Fibroblast of pulmonary artery (primary cell): ENCODE data around the gene APBB2.

Experiments used
- DNase-seq: peaks from one replicate; pipeline ENCODE4 v3.0.0-alpha.2; 2010; ENCODE audit warnings: low read depth
- H3K4me3 ChIP-seq: replicated peaks from 2 replicates; pipeline ENCODE4 v1.5.1; 2011; ENCODE audit warnings: low read depth, mild to moderate bottlenecking, control low read depth, low read length, moderate library complexity
- TF ChIP-seq, protein P1 (sequence below): IDR thresholded peaks from 2 replicates; pipeline ENCODE4 v1.5.1; 2011; ENCODE audit warnings: mild to moderate bottlenecking, control low read depth, low read length, inconsistent platforms; ENCODE audit errors: missing control alignments

The APBB2 gene

GRCh38 chr4:41012293-41012692 is 202.0 kb downstream of the APBB2 start:
- H3K4me3 ChIP-seq: no peak overlapping the region
- TF ChIP-seq, protein P1, sequence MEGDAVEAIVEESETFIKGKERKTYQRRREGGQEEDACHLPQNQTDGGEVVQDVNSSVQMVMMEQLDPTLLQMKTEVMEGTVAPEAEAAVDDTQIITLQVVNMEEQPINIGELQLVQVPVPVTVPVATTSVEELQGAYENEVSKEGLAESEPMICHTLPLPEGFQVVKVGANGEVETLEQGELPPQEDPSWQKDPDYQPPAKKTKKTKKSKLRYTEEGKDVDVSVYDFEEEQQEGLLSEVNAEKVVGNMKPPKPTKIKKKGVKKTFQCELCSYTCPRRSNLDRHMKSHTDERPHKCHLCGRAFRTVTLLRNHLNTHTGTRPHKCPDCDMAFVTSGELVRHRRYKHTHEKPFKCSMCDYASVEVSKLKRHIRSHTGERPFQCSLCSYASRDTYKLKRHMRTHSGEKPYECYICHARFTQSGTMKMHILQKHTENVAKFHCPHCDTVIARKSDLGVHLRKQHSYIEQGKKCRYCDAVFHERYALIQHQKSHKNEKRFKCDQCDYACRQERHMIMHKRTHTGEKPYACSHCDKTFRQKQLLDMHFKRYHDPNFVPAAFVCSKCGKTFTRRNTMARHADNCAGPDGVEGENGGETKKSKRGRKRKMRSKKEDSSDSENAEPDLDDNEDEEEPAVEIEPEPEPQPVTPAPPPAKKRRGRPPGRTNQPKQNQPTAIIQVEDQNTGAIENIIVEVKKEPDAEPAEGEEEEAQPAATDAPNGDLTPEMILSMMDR: no peak
- peak; percentile 42 for DNase-seq

DNA sequence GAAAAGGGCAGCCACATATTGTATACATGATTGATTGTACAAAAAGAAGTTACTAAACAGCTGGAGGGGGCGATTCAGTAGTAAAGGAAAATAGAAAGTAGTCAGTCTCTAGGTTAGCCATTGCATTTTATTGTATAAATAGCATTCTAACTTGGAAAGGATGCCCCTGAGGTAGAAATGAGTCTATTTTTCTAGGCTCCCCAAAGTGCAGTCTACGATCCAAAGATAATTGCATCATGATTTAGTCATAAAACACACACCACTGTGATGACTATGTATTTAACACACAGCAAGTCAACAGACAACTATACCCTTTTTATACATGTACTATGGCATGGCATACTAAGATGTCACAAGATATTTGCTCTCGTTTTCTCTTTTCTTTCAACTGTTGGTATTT is 204.9 kb downstream of the APBB2 start:
- TF ChIP-seq, protein P1: no peak
- no peak overlapping the region for H3K4me3 ChIP-seq
- peak; percentile 35 for DNase-seq

DNA sequence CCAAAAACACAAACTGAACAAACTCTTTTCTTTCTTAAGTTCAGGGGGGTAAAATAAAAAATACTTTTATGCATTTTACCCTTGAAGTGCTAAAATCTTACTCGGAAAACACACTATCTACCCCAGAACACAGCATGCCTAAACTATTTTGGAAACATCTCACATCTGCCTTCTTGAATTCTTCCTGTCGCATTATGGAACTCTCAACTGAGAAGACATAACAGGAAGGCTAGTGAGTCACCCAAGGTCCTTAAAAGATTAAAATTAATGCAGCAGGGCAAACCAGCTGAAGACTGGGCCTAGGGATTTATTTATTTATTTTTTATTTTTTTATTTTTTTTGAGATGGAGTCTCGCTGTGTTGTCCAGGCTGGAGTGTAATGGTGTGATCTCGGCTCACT is 208.2 kb downstream of the APBB2 start:
- TF ChIP-seq, protein P1: no peak
- peak; percentile 49 for DNase-seq
- H3K4me3 ChIP-seq: no peak overlapping the region

- TF ChIP-seq, protein P1: no peak
- no peak overlapping the region for H3K4me3 ChIP-seq
- DNase-seq: no peak
Observed at GRCh38 chr4:41002309-41002708, 212.0 kb downstream of the APBB2 start.

- no peak for DNase-seq
- TF ChIP-seq, protein P1: no peak
- H3K4me3 ChIP-seq: no peak overlapping the region
Observed at GRCh38 chr4:41000356-41000755, 214.0 kb downstream of the APBB2 start.

DNA sequence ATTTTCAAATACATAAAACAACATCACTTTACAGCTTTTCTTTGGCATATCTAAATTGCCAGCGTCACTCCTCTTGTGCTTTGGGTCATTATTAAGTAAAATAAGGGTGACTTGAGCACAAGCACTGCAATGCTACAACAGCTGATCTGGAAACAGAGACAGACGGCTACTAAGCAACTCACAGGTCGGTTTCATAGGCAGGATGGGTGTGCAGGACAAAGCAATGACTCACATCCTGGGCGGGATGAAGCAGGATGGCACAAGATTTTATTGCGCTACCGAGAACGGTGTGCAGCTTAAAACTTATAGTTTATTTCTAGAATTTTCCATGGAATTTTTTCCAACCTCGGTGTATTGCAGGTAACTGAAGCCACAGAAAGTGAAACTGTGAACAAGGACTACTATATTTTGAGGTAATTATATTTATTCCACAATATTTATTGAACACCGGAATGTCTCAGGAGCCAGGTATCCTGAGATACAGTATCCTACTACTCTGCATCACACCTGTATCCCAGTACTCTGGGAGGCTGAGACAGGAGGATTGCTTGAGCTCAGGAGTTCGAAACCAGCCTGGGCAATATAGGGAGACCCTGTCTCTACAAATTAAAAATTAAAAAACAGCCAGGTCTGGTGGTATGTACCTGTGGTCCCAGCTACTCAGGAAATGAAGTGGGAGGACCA is 215.5 kb downstream of the APBB2 start:
- no peak overlapping the region for H3K4me3 ChIP-seq

More for the DNA sequence above, 215.5 kb downstream of the APBB2 start:
- DNase-seq: peak; percentile 80
- TF ChIP-seq, protein P1: no peak
